K562 (cell line): ENCODE measurements around the gene TOMM22. TPM values are rescaled to one million over a fixed set of nuclear protein-coding genes. Genes with fewer than 3 reads are reported as not detected.

ENCODE experiments used
- ATAC-seq: fragments of 200-7000 bp; cut with Tn5 transposase; 3 replicates; pipeline ENCODE4 v1.9.1; 2020; ENCODE audit warnings: moderate library complexity
- BruUV-seq: library from RNA; stranded (reverse); fragments of 400-500 nt; replicated peaks from 2 replicates; lab custom pipeline; 2021; lab: Mats Ljungman, UMichigan
- CTCF ChIA-PET: fragments of 300-600 bp; formaldehyde crosslinking; extraction: SDS; loops from one replicate; lab custom pipeline; 2021; ENCODE audit warnings: low intra/inter-chr PET ratio; lab: Yijun Ruan, JAX
- POLR2A ChIA-PET: fragments of 300-600, 350-650 bp; sonication (Branson Sonifier 250); formaldehyde crosslinking; extraction: SDS; loops from one replicate; lab custom pipeline; 2021; ENCODE audit warnings: antibody characterized with exemption, inconsistent platforms; lab: Yijun Ruan, JAX
- DNase-seq, 4 experiments: peaks; one replicate each; pipeline versions ENCODE4 v3.0.0 to v3.0.0-alpha.2; 2011 to 2018; ENCODE audit warnings: low spot score in 3 of 4, mixed read lengths in 3 of 4; ENCODE audit errors: extremely low read depth in 1 of 4
- FAIRE-seq: peaks from 2 replicates; lab custom pipeline; 2011; peaks lifted over from hg19 to GRCh38; lab: Jason Lieb, UNC
- H2AFZ ChIP-seq: 2 replicates; pipeline ENCODE4 v1.6.0; 2011; ENCODE audit warnings: low read depth, low read length, control low read depth, inconsistent platforms
- H3K27ac ChIP-seq: fragments of 200-600 bp; 3 replicates; pipeline ENCODE4 v1.8.0; 2011; ENCODE audit warnings: low read depth, mild to moderate bottlenecking, control low read depth, inconsistent platforms, low read length, moderate library complexity, mixed read lengths; ENCODE audit errors: extremely low read depth
- H3K27me3 ChIP-seq, 2 experiments: fragments of 300-600 bp in 1 of 2; 2 replicates in 1 of 2; 3 replicates in 1 of 2; pipeline versions ENCODE4 v1.6.0 to v1.8.0; 2011; ENCODE audit warnings: inconsistent platforms in 2 of 2, low read length in 2 of 2, mild to moderate bottlenecking in 1 of 2, mixed read lengths in 1 of 2, moderate library complexity in 1 of 2; ENCODE audit not compliant: control insufficient read depth in 2 of 2, insufficient read depth in 2 of 2
- H3K36me3 ChIP-seq: fragments of 300-600 bp; 3 replicates; pipeline ENCODE4 v1.8.0; 2011; ENCODE audit warnings: mild to moderate bottlenecking, low read length, inconsistent platforms; ENCODE audit not compliant: control insufficient read depth, insufficient read depth
- H3K4me1 ChIP-seq, 2 experiments: fragments of 200-600 bp in 1 of 2; replicated peaks in 1 of 2; 2 replicates in 1 of 2; 3 replicates in 1 of 2; pipeline versions ENCODE4 v1.5.1 to v1.8.0; 2011; ENCODE audit warnings: inconsistent platforms in 2 of 2, low read length in 2 of 2, mild to moderate bottlenecking in 1 of 2, mixed read lengths in 1 of 2, moderate library complexity in 1 of 2; ENCODE audit not compliant: control insufficient read depth in 2 of 2, insufficient read depth in 2 of 2
- H3K4me2 ChIP-seq: 2 replicates; pipeline ENCODE4 v1.6.1; 2011; ENCODE audit warnings: low read length, control low read depth, inconsistent platforms, mixed read lengths; ENCODE audit not compliant: insufficient read depth
- H3K4me3 ChIP-seq: fragments of 200-600 bp; sonication (generic), shearing (Covaris generic); 2 replicates; pipeline ENCODE4 v1.5.1; 2016; ENCODE audit warnings: control low read depth, inconsistent platforms
- H3K79me2 ChIP-seq: fragments of 200-600 bp; 3 replicates; pipeline ENCODE4 v1.8.0; 2011; ENCODE audit warnings: low read length, inconsistent platforms; ENCODE audit not compliant: control insufficient read depth, insufficient read depth
- H3K9ac ChIP-seq, 2 experiments: 2 replicates each; pipeline versions ENCODE4 v1.6.0 to v1.6.1; 2011; ENCODE audit warnings: low read depth in 2 of 2, low read length in 2 of 2, control low read depth in 1 of 2, inconsistent platforms in 1 of 2, mild to moderate bottlenecking in 1 of 2, mixed read lengths in 1 of 2; ENCODE audit not compliant: insufficient read depth in 1 of 2
- H3K9me1 ChIP-seq: one replicate; pipeline ENCODE4 v1.6.0; 2011; ENCODE audit warnings: inconsistent platforms, mild to moderate bottlenecking, low read length, moderate library complexity; ENCODE audit not compliant: control insufficient read depth, insufficient read depth
- H3K9me3 ChIP-seq: replicated peaks from 2 replicates; pipeline ENCODE4 v1.5.1; 2011; ENCODE audit warnings: low read depth, low read length, inconsistent platforms; ENCODE audit not compliant: control insufficient read depth, insufficient read depth
- H4K20me1 ChIP-seq: replicated peaks from 2 replicates; pipeline ENCODE4 v1.6.1; 2011; ENCODE audit warnings: low read length, inconsistent platforms, mixed read lengths; ENCODE audit not compliant: control insufficient read depth, insufficient read depth
- FOXP1 ChIP-seq: sonication (generic); formaldehyde crosslinking; IDR thresholded peaks from 2 replicates; pipeline ENCODE4 v1.8.0; 2022; ENCODE audit warnings: mild to moderate bottlenecking, missing genetic modification reagents
- GTF3C2 ChIP-seq: IDR thresholded peaks from 3 replicates; pipeline ENCODE4 v1.6.1; 2011; ENCODE audit warnings: borderline replicate concordance, mild to moderate bottlenecking, moderate library complexity; ENCODE audit not compliant: insufficient read length; ENCODE audit errors: extremely low read depth
- MED1 ChIP-seq: sonication (generic); formaldehyde crosslinking; IDR thresholded peaks from 2 replicates; pipeline ENCODE4 v1.8.1; 2023; ENCODE audit warnings: missing genetic modification reagents, borderline replicate concordance
- MEIS2 ChIP-seq: fragments of 450-650 bp; IDR thresholded peaks from 2 replicates; pipeline ENCODE4 v1.6.1; 2014; ENCODE audit warnings: mild to moderate bottlenecking; ENCODE audit not compliant: partially characterized antibody
- SRF ChIP-seq, 2 experiments: fragments of 250-450, 450-650 bp in 1 of 2; sonication (Bioruptor Pico) in 1 of 2; sonication (generic) in 1 of 2; formaldehyde crosslinking; IDR thresholded peaks; 2 replicates each; pipeline versions ENCODE4 v1.5.0 to v1.5.1; 2020 to 2022; ENCODE audit warnings: mild to moderate bottlenecking in 1 of 2, missing genetic modification reagents in 1 of 2
- TCF15 ChIP-seq: fragments of 250-450 bp; sonication (Bioruptor Pico); IDR thresholded peaks from 2 replicates; pipeline ENCODE4 v1.8.0; 2022; ENCODE audit warnings: moderate library complexity, mild to moderate bottlenecking, inconsistent platforms
- ZNF316 ChIP-seq: fragments of 450-650 bp; IDR thresholded peaks from 2 replicates; pipeline ENCODE4 v1.6.1; 2016
- ZNF609 ChIP-seq: sonication (generic); formaldehyde crosslinking; IDR thresholded peaks from 2 replicates; pipeline ENCODE4 v1.8.1; 2023; ENCODE audit warnings: missing genetic modification reagents, mild to moderate bottlenecking, borderline replicate concordance
- WGBS: fragments of 100-300 bp; shearing (Covaris generic); methylation state at CpG from one replicate; pipeline ENCODE4 v1.1.6; 2016; ENCODE audit warnings: low coverage, mixed read lengths; ENCODE audit not compliant: insufficient coverage; ENCODE audit errors: missing lambda C conversion rate; 5-methylcytosine and 5-hydroxymethylcytosine counted together
- in situ Hi-C: fragments of 300-500 bp; cut with MboI; formaldehyde crosslinking; loops from 4 replicates; pipeline ENCODE4 v1.15.0; 2018; ENCODE audit warnings: inconsistent platforms, mixed read lengths
- intact Hi-C: fragments of 100-400 bp; cut with micrococcal nuclease; formaldehyde crosslinking; loops from 2 replicates; pipeline ENCODE4 v1.14.2; 2022
- polyA plus RNA-seq, 8 experiments: library from polyadenylated mRNA; depleted of rRNA in 4 of 8; stranded (reverse) in 5 of 8; unstranded in 3 of 8; fragments of >200 nt; fragmentation: Nextera tagmentation in 2 of 8; fragmentation: Illumina TruSeq in 1 of 8; extraction: Ambion mirVana in 2 of 8; extraction: Trizol in 1 of 8; gene quantifications; 2 replicates each; pipeline versions ENCODE4 v1.2.1 to v1.2.3, GENCODE V29; 2011 to 2014; ENCODE audit warnings: inconsistent platforms in 1 of 8, missing spikeins in 1 of 8
- total RNA-seq, 7 experiments: library from RNA; depleted of rRNA in 6 of 7; stranded (reverse); fragments of >200 nt in 6 of 7; fragmentation: Illumina TruSeq in 2 of 7; extraction: Trizol in 2 of 7; gene quantifications; 2 replicates each; pipeline versions ENCODE4 v1.2.1 to v1.2.3, GENCODE V29; 2011 to 2021; ENCODE audit warnings: low replicate concordance in 1 of 7

Gene TOMM22
- total and polyA plus RNA-seq, 9 of the 15 experiments (the other 6 are each of a cell fraction or from before 2014, with no cell fraction given), result 25.8 to 108 (median 73.8) TPM

GRCh38 chr22:38653741-38654140 is 28.0 kb upstream of the TOMM22 start:
- Histone ChIP-seq H3K79me2 (peaks cover 15% of the 10 kb centered on the region; the same call in 2 of the 3 replicates), H3K9ac (no peak overlapping the region), H4K20me1 (no peaks in the 10 kb centered on the region), H3K4me3 (no peak overlapping the region), H3K9me3 (no peaks in the 10 kb centered on the region), H3K36me3 (no peaks in the 10 kb centered on the region), H3K4me1 (peaks cover 9 to 10% of the 10 kb centered on the region in 2 experiments; a peak in 4 of 5 replicates), H3K27ac (no peak overlapping the region), H2AFZ (no peak overlapping the region), H3K9me1 (no peaks in the 10 kb centered on the region), H3K4me2 (no peak overlapping the region), H3K27me3 (no peaks in the 10 kb centered on the region)
- FAIRE-seq (no peak), ATAC-seq (no peak), DNase-seq (no peak)
- TF ChIP-seq TCF15 (CRISPR knock-in tag) (no peak), GTF3C2 (no peak), MED1 (CRISPR knock-in tag) (no peak), ZNF316 (peak; percentile 63), SRF (CRISPR knock-in tag; IDR thresholded peaks at IDR 0.05) (no peak), MEIS2 (peak; percentile 64), ZNF609 (CRISPR knock-in tag) (no peak), FOXP1 (no peak)
- POLR2A ChIA-PET, result no interaction called here
- WGBS, result 95% methylated on average over 8 of the region's 8 CpGs
- intact Hi-C loops, result no loop called here
- CTCF ChIA-PET, result no interaction called here
- in situ Hi-C loops, result no loop called here
- BruUV-seq, result no TSS peak
